Measurements from ENCODE around the gene ASTN1.

DNA sequence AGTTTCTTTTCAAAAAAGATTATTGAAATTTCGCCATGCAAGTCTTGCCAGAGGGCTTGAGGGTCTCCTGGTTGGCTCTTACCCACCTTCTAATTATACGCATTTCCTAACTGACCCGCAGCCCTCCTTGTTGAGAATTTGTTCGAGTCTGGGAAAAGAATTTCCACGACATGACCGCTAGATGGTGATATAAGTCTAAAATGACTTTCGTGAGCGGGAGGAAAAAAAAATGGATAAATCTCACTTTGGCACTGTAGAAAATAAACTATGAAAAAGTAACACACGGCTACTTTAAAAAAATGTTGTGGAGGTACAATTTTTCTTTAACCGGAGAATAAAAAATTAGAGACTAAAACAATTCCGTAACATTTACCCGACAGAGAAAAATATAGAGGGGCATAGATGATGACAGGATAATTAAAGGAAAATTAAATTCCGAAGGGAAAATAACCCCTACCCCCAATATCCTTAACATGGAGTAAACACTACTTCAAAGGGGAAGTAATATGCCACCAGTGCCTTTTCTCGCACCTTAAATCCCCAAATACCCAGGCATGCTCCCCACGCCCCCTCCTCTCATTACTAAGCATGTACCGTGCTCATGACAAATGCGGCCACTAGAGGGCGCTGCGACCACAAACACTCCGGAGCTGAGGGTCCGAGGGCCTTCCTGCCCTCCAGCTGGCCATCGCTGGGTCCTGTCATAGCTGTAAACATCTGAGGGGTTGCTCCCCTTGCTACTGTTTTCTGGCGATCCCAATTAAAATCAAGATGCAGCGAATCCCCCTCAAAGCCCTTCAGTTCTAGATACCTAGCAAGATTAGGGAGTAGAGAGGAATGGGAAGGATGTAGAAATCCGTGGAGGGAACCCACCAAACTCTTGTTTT is 266.9 kb downstream of the ASTN1 start:
- no peak for TF ChIP-seq EP300 (IDR thresholded peaks at IDR 0.05)
- TF ChIP-seq, protein P1, sequence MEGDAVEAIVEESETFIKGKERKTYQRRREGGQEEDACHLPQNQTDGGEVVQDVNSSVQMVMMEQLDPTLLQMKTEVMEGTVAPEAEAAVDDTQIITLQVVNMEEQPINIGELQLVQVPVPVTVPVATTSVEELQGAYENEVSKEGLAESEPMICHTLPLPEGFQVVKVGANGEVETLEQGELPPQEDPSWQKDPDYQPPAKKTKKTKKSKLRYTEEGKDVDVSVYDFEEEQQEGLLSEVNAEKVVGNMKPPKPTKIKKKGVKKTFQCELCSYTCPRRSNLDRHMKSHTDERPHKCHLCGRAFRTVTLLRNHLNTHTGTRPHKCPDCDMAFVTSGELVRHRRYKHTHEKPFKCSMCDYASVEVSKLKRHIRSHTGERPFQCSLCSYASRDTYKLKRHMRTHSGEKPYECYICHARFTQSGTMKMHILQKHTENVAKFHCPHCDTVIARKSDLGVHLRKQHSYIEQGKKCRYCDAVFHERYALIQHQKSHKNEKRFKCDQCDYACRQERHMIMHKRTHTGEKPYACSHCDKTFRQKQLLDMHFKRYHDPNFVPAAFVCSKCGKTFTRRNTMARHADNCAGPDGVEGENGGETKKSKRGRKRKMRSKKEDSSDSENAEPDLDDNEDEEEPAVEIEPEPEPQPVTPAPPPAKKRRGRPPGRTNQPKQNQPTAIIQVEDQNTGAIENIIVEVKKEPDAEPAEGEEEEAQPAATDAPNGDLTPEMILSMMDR (IDR thresholded peaks at IDR 0.05) = peak; percentile 54 to 66 (median 59)
- TF ChIP-seq POLR2A (IDR thresholded peaks at IDR 0.05; ENCODE audit: low read depth) = no peak
- TF ChIP-seq POLR2AphosphoS5 (IDR thresholded peaks at IDR 0.05) = no peak
